Left ventricle myocardium inferior (tissue), 1 donor: ENCODE data around the gene YARS1. TPM values are rescaled to one million over a fixed set of nuclear protein-coding genes. Genes with fewer than 3 reads are reported as not detected.

ENCODE experiments used
- DNase-seq: peaks from one replicate; pipeline ENCODE4 v3.0.0-alpha.2; 2020
- H3K27ac ChIP-seq: fragments of 200-600 bp; replicated peaks from 2 replicates; pipeline ENCODE4 v1.8.0; 2021
- H3K27me3 ChIP-seq: fragments of 200-600 bp; 2 replicates; pipeline ENCODE4 v1.8.0; 2021; ENCODE audit warnings: low read depth
- H3K36me3 ChIP-seq: fragments of 200-600 bp; 2 replicates; pipeline ENCODE4 v1.8.0; 2021
- H3K4me1 ChIP-seq: fragments of 200-600 bp; 2 replicates; pipeline ENCODE4 v1.8.0; 2021
- H3K4me3 ChIP-seq: fragments of 200-600 bp; 2 replicates; pipeline ENCODE4 v1.8.0; 2021; ENCODE audit warnings: mild to moderate bottlenecking, moderate library complexity
- H3K9me3 ChIP-seq: fragments of 200-600 bp; replicated peaks from 2 replicates; pipeline ENCODE4 v1.8.0; 2021
- intact Hi-C: fragments of 100-400 bp; cut with micrococcal nuclease; formaldehyde crosslinking; loops from one replicate; pipeline ENCODE4 v1.11.0; 2022
- total RNA-seq: library from RNA; stranded (reverse); fragmentation: NEBNext Ultra II Directional; extraction: Animal tissue kit (Norgen Biotek cat#: 25700); gene quantifications from one replicate; pipeline ENCODE4 v1.2.1, GENCODE V29; 2021
- TF ChIP-seq, protein P1 (sequence below): fragments of 200-600 bp; IDR thresholded peaks from 2 replicates; pipeline ENCODE4 v1.8.0; 2021; ENCODE audit warnings: antibody characterized with exemption, mild to moderate bottlenecking, borderline replicate concordance
- donor health status: DM: no; HTN: yes; CAD: no; lungs with severe emphysema.

The YARS1 gene
- total RNA-seq, 1 donor from 2014 or later, result 35.5 TPM

DNA sequence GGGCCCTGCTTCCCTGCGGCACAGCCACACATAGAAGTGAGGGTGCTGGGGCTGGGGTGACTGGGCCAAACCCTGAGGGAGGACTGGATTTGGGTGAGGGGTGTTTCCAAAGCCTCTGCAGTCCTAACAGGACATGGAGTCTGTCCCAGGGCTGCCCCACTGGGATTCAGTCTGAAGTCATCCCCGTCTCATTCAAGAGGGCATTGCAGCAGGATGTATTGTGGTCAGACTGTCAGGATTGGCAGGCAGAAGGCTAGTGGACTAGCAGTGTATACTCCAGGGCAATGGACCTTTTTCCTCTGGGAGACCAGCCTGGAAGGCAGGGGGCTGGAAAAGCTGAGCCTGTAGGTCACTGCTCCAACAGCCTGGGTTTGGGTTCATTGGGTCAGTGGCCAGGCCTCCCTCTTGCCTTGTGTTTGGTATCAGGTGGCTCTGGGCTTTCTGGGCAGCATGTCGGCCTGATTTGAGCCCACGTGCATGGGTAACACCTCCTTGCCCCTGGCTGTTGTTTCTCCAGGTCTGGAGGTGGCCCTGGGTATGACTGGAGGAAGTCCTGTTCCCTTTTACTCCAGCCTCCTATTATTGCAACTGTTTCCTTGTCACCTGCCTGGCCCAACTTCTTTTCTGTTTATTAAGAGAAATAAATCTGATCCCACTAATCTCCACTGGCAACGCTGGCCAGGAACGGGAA is 73.6 kb downstream of the YARS1 start:
- Histone ChIP-seq H3K27ac (peak overlapping the region; percentile 79), H3K27me3 (no peaks in the 10 kb centered on the region), H3K4me3 (peak overlapping the region; percentile 83), H3K9me3 (no peaks in the 10 kb centered on the region), H3K4me1 (peaks cover 33% of the 10 kb centered on the region), H3K36me3 (no peaks in the 10 kb centered on the region)
- intact Hi-C loops, result no loop called here
- TF ChIP-seq, protein P1, sequence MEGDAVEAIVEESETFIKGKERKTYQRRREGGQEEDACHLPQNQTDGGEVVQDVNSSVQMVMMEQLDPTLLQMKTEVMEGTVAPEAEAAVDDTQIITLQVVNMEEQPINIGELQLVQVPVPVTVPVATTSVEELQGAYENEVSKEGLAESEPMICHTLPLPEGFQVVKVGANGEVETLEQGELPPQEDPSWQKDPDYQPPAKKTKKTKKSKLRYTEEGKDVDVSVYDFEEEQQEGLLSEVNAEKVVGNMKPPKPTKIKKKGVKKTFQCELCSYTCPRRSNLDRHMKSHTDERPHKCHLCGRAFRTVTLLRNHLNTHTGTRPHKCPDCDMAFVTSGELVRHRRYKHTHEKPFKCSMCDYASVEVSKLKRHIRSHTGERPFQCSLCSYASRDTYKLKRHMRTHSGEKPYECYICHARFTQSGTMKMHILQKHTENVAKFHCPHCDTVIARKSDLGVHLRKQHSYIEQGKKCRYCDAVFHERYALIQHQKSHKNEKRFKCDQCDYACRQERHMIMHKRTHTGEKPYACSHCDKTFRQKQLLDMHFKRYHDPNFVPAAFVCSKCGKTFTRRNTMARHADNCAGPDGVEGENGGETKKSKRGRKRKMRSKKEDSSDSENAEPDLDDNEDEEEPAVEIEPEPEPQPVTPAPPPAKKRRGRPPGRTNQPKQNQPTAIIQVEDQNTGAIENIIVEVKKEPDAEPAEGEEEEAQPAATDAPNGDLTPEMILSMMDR, result no peak
- DNase-seq, result no peak

DNA sequence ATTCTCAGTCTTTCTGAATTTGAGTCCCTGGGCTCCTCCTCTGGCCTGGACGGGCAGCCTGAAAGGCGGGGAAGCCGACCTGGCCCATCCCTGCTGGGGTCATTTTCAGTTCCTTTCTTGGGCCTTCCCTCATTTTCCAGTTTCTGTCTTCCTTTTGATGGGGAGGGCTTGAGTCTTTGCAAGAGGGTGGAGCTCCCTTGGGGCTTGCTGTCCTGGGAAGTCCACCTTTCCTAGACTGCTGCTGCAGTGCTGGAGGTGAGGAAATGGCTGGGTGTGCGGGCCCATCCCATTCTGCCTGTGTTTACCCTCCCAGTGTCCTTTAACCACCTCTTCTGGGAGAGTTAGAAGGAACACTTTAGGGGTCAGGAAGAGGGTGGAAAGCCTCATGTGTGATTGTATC is 74.2 kb downstream of the YARS1 start:
- H3K27ac ChIP-seq, result peak overlapping the region; percentile 79
- intact Hi-C loops, result no loop called here
- no peak for DNase-seq
- H3K27me3 ChIP-seq, result no peaks in the 10 kb centered on the region
- peaks cover 33% of the 10 kb centered on the region for H3K4me1 ChIP-seq
- no peaks in the 10 kb centered on the region for H3K36me3 ChIP-seq
- no peaks in the 10 kb centered on the region for H3K9me3 ChIP-seq
- TF ChIP-seq, protein P1, result no peak
- H3K4me3 ChIP-seq, result peak overlapping the region; percentile 83

DNA sequence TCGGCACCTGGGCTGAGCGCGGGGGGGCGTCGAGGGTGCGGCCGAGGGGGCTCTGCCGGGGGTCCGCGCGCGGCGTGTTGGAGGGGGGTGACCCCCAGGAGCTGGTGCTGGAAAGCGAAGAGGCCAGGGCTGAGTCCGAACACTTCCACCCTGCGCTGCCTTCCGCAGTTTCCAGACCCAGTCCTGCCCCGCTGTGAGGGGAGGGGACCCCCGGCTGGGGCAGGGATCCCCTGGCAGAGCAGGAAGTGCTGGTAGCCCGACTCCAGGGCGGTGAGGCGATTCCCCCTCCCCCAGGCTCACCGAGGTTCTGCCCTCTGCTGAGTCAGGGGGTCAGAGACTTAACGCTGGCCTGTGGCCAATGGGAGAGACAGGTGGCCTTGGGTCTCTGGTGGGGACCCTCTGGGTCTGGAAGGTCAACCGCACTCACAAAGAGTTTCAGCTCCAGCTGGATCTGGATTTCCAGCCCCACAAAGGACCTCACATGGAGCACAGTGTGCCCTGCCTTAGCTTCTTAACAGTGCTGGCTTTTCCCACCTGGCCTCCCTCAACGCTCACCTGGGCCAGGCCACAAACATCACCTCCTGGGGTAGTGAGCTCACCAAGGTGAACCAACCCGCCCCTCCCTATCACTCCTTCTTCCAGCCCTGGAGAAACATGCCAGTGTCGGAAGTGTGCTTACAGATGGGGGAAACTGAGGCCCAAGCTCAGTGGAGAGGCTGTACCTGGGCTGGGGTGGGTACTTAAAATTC is 74.8 kb downstream of the YARS1 start:
- no peaks in the 10 kb centered on the region for H3K36me3 ChIP-seq
- peak overlapping the region; percentile 79 for H3K27ac ChIP-seq
- no peaks in the 10 kb centered on the region for H3K9me3 ChIP-seq
- TF ChIP-seq, protein P1, result no peak
- intact Hi-C loops, result no loop called here
- H3K4me3 ChIP-seq, result peak overlapping the region; percentile 83
- DNase-seq, result no peak
- peaks cover 33% of the 10 kb centered on the region for H3K4me1 ChIP-seq
- no peaks in the 10 kb centered on the region for H3K27me3 ChIP-seq

DNA sequence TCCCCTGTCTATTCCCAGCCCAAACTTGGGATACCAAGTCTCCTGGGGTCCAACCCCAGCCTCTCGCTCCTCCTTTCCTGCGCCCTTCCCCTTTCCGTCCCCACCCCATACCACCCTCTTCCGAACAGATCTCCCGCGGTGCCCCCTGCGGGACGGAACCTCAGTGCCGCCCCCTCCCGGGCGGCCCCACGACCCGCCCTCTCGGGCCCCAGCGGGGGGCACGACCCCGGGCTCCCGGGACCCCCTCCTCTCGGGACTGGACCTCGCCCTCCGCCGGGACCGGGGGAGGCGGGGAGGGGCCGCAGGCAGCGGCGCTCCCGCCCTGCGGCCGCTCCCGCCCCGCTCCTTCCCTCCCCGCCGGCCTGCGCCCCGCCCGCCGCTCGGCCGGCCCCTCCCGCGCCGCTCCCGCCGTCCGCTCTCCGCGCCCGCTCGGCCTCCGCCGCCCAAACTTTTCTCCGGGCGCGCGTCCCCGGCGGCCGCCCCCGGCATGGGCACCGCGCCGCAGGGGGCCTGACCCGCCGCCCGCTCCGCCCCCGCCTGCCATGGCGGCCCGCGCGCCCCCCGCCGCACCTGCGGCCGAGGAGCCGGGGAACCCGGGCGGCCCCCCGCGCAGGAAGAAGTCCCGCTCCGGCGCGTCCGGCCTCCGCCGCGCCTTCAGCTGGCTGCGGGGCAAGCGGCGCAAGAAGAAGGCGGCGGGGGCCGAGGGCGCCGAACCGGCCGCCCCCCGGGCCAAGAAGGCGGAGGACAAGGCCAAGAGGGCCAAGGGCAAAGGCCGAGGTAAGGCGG is 75.6 kb downstream of the YARS1 start:
- Histone ChIP-seq H3K36me3 (no peaks in the 10 kb centered on the region), H3K9me3 (no peaks in the 10 kb centered on the region), H3K27ac (peak overlapping the region; percentile 79), H3K4me3 (peak overlapping the region; percentile 83), H3K27me3 (no peaks in the 10 kb centered on the region), H3K4me1 (peaks cover 33% of the 10 kb centered on the region)
- DNase-seq, result no peak
- intact Hi-C loops, result no loop called here
- TF ChIP-seq, protein P1, result peak; percentile 51

DNA sequence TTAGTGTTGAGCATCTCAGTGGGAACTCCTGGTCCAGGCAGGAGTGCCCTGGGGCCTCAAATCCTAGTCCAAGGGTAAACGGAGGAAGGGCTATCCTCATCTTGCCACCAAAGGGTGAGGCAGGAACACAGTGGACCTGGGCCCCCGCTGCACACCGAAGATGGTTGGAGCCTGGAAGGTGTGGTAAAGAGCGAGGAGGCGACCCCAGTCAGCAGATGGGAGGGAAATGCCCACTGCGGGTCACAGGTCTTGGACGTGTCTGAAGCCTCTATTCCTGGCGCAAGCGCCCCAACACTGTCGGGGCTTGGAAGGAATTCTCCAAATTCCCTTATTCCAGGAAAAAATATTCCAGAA is 76.1 kb downstream of the YARS1 start:
- TF ChIP-seq, protein P1, result no peak
- Histone ChIP-seq H3K27me3 (no peaks in the 10 kb centered on the region), H3K27ac (peak overlapping the region; percentile 79), H3K4me1 (peaks cover 33% of the 10 kb centered on the region), H3K9me3 (no peaks in the 10 kb centered on the region), H3K36me3 (no peaks in the 10 kb centered on the region), H3K4me3 (peak overlapping the region; percentile 83)
- intact Hi-C loops, result no loop called here
- DNase-seq, result no peak
